DMS53 treated with DMSO at 0.1 percent for 48 hours (cell line): ENCODE measurements around the gene UPK3B.
"Not testable (repeated sequence)": the region's sequence is repeated elsewhere in the genome, so short reads cannot be mapped to it uniquely, and the experiment has no call there.

Experiments
- DNase-seq: peaks from one replicate; lab custom pipeline; 2025; ENCODE audit not compliant: unreplicated experiment; lab: John Stamatoyannopoulos, UW

The UPK3B gene

DNA sequence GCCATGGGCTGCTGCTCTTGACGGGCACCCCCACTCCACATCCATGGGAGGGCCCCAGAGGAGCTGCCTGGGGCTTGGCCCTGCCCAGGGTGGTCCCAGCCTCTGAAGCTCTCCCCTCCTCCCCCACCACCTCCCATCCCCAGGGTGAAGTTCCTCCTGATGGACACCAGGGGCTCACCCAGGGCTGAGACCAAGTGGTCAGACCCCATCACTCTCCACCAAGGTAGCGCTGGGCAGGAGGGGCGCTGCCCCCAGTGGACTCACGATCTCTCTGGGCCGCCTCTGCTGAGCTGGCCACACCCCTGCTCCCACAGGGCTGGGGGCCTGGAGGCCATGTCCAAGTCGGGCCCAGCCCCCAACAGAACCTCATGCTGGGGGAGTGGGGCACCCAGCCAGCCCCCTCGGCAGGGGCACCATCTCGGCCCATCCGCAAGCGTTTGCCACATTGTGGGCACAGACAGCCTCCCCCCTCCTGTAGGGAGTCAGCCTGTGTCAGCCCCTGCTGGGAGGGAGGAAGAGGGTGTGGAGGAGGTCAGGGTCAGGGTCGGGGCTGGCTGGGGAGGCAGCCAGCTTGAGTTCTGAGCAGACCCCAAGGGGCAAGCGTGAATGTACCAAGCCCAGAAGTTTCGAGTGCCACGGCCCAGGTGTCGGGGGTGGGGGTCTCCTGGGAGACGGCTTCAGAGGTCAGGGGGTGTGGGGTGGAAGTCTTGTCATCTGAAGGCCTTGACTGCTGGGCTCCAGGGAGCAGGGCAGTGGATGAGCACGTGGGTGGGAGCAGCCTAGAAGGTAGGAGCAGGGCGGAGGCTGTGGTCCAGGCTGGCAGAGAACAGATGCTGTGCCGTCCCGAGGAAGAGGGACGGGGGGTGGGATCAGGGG is 2.8 kb downstream of the UPK3B start:
- DNase-seq = no peak

DNA sequence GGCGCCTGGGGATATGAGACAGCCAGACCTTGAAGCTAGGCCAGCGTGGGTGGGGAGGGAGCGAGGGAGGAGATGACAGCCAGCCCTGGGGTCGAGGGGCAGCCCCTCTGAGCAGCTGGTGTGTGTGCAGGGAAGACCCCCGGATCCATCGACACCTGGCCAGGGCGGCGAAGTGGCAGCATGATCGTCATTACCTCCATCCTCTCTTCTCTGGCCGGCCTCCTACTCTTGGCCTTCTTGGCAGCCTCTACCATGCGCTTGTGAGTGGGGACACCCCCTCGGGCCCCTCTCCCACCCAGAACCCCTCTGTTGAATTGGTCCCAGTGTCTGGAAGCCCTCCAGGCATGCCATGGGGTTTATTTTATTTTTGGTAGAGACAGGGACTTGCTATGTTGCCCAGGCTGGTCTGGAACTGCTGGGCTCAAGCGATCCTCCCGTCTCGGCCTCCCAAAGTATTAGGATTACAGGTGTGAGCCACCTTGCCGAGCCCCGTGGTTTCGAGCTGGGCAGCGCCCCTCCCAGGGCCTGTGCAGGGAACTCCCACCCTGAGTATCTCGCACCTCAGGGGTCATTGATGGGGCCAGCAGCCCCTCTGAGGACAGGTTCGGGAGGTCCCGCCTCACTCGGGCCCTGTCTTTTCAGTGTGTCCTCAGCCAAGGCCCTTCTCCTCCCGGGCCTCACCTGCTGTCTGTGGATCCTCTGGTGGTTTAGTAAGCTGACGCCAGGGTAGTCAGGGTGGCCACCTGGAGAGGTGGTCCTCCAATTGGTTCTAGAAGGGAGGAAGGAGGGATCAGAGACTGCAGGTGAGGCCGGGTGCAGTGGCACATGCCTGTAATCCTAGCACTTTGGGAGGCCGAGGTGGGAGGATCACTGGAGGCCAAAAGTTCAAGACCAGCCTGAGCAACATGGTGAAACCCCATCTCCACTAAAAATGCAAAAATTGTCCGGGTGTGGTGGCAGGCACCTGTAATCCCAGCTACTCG is 3.8 kb downstream of the UPK3B start:
- no peak for DNase-seq

GRCh38 chr7:76514926-76515771 is 4.8 kb downstream of the UPK3B start:
- DNase-seq = no peak

GRCh38 chr7:76515999-76516443 is 5.7 kb downstream of the UPK3B start:
- DNase-seq = no peak

GRCh38 chr7:76516932-76517331 is 6.6 kb downstream of the UPK3B start:
- DNase-seq = not testable (repeated sequence)

DNA sequence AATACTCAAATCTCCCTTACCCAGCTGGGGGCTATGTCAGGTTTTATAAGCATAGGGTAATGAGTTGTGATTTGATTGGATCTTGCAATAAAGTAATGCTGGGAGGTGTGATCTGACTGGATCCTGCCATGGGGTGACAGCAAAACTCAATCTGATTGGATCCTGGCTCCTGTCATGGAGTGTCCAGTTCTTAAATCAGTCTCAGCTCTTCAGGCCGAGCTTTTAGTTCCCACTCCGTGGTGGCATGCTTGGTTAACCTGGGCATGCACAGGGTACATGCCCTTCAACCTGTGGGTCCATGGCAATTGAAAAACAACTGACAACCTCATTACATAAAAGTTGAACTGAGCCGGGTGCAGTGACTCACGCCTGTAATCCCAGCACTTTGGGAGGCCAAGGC is 15.8 kb downstream of the UPK3B start:
- not testable (repeated sequence) for DNase-seq

GRCh38 chr7:76531643-76532042 is 21.3 kb downstream of the UPK3B start:
- not testable (repeated sequence) for DNase-seq

DNA sequence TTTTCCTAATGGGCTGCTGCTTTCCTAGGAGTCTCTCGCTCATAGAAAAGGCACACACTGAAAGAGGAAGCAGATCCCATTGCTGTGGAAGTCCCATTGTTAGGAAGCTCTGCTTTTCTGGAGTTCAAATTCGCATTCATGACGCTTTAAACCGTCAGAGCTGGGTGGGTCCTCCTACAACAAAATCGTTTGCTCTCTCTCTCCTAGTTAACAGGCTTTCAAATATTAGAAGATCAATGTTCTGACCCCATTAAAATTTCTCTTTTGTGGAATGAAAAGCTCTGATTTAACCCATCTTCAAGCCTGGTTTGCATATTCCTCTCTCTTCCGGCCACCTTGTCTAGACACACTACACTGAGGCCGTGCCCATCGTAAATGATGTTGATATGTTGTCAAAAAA is 32.8 kb downstream of the UPK3B start, which contains the start of gene SPDYE16:
Gene SPDYE16 (minus strand): TSS at position 101 of the 400 bp plus-strand sequence. CDS start 1,838 bp downstream, outside the sequence.
- not testable (repeated sequence) for DNase-seq

- DNase-seq = peak; percentile 78
These were observed 38.9 kb downstream of the UPK3B start for GRCh38 chr7:76549025-76549854.

- not testable (repeated sequence) for DNase-seq
These were observed 39.5 kb downstream of the UPK3B start for GRCh38 chr7:76549855-76550248.

- not testable (repeated sequence) for DNase-seq
These were observed 41.6 kb downstream of the UPK3B start for GRCh38 chr7:76551992-76552391.

DNA sequence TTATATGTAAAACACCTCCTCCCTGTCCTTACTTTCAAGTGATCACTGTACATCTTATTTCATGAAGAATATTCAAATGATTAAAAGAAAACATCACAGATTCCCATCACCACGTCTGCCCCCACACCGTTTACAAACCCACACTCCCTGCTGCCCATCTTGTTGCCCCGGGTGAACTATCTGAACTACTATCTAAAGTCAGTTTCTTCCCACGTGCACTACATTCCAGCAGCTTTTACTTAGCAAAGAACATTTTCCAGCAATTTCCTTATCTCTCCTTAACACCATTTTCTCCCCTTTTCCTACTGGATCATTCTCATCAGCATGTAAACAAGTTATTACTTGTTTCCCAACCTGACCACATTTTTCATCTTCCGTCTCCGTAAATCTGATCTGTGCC is 49.3 kb downstream of the UPK3B start:
- DNase-seq = not testable (repeated sequence)

DNA sequence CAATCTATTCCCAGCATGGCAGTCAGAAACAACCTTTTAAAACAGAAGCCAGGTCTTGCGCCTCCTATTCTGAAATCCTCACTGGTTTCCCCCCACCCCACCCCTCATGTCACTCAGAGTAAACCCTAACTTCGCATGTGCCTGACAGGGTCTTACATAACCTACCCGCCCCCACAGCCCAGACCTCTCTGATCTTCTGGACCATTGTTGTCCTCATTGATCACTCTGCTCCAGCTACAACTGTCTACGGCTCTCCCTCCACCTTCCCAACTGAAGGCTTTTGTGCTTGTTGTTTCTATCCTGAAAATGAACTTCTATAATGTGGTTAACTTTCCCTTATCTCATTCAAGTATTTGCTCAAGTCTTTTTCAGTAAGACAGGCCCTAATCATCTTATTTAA is 49.8 kb downstream of the UPK3B start:
- not testable (repeated sequence) for DNase-seq

- DNase-seq = not testable (repeated sequence)
These were observed 51.0 kb downstream of the UPK3B start for GRCh38 chr7:76561342-76561741.

DNA sequence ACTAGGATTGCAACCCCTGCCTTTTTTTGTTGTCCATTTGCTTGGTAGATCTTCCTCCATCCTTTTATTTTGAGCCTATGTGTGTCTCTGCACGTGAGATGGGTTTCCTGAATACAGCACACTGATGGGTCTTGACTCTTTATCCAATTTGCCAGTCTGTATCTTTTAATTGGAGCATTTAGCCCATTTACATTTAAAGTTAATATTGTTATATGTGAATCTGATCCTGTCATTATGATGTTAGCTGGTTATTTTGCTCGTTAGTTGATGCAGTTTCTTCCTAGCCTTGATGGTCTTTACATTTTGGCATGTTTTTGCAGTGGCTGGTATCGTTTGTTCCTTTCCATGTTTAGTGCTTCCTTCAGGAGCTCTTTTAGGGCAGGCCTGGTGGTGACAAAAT is 54.6 kb downstream of the UPK3B start:
- not testable (repeated sequence) for DNase-seq
